Liver (tissue), 9 donors: ENCODE measurements around the gene MAN2C1. TPM values are rescaled to one million over a fixed set of nuclear protein-coding genes. Genes with fewer than 3 reads are reported as not detected.
"Not testable (repeated sequence)": the region's sequence is repeated elsewhere in the genome, so short reads cannot be mapped to it uniquely, and the experiment has no call there.

Experiments
- DNase-seq: peaks from one replicate; pipeline ENCODE4 v3.0.0-alpha.2; 2017; ENCODE audit warnings: low spot score
- H3K27ac ChIP-seq, 2 donors: one replicate each; pipeline ENCODE4 v1.7.0; 2013; ENCODE audit warnings: inconsistent platforms in 2 of 2, low read length in 2 of 2, control low read depth in 1 of 2, low read depth in 1 of 2, mild to moderate bottlenecking in 1 of 2
- H3K27me3 ChIP-seq, 4 donors: one replicate each; pipeline versions ENCODE4 v1.6.1 to v1.7.0; 2013; ENCODE audit warnings: low read length in 3 of 4, inconsistent platforms in 1 of 4, mild to moderate bottlenecking in 1 of 4, moderate library complexity in 1 of 4; ENCODE audit not compliant: control insufficient read depth in 4 of 4, insufficient read depth in 4 of 4
- H3K36me3 ChIP-seq, 4 donors: one replicate each; pipeline versions ENCODE4 v1.6.1 to v1.7.0; 2013; ENCODE audit warnings: low read length in 3 of 4, mild to moderate bottlenecking in 3 of 4, low read depth in 1 of 4, moderate library complexity in 1 of 4; ENCODE audit not compliant: control insufficient read depth in 4 of 4, insufficient read depth in 3 of 4
- H3K4me1 ChIP-seq, 4 donors: one replicate each; pipeline versions ENCODE4 v1.6.1 to v1.7.0; 2013; ENCODE audit warnings: low read length in 3 of 4, mild to moderate bottlenecking in 3 of 4, moderate library complexity in 1 of 4; ENCODE audit not compliant: control insufficient read depth in 4 of 4, insufficient read depth in 4 of 4
- H3K4me3 ChIP-seq, 3 donors: one replicate each; pipeline versions ENCODE4 v1.6.1 to v1.7.0; 2013; ENCODE audit warnings: low read length in 3 of 3, control low read depth in 1 of 3, low read depth in 1 of 3, mild to moderate bottlenecking in 1 of 3
- H3K9ac ChIP-seq, 2 donors: one replicate each; pipeline ENCODE4 v1.7.0; 2013; ENCODE audit warnings: low read length in 2 of 2, mild to moderate bottlenecking in 2 of 2, moderate library complexity in 2 of 2, control low read depth in 1 of 2, low read depth in 1 of 2
- H3K9me3 ChIP-seq, 4 donors: one replicate each; pipeline versions ENCODE4 v1.6.1 to v1.7.0; 2013; ENCODE audit warnings: low read length in 3 of 4; ENCODE audit not compliant: control insufficient read depth in 4 of 4
- EGR1 ChIP-seq, 2 donors: IDR thresholded peaks; 2 replicates each; pipeline ENCODE4 v1.6.1; 2016 to 2018; ENCODE audit warnings: antibody characterized with exemption in 2 of 2, low read depth in 2 of 2
- FOXA1 ChIP-seq: IDR thresholded peaks from 2 replicates; pipeline ENCODE4 v1.6.1; 2016; ENCODE audit warnings: antibody characterized with exemption
- FOXA2 ChIP-seq: IDR thresholded peaks from 2 replicates; pipeline ENCODE4 v1.6.1; 2016; ENCODE audit warnings: antibody characterized with exemption
- GABPA ChIP-seq, 2 donors: IDR thresholded peaks in 1 of 2; conservative IDR thresholded peaks in 1 of 2; 2 replicates each; pipeline ENCODE4 v1.6.1; 2016; ENCODE audit warnings: antibody characterized with exemption in 2 of 2, mild to moderate bottlenecking in 1 of 2, moderate library complexity in 1 of 2
- HNF4A ChIP-seq, 2 donors: conservative IDR thresholded peaks; 2 replicates each; pipeline ENCODE4 v1.6.1; 2016; ENCODE audit warnings: antibody characterized with exemption in 2 of 2, mild to moderate bottlenecking in 2 of 2
- JUND ChIP-seq, 2 donors: IDR thresholded peaks; 2 replicates each; pipeline ENCODE4 v1.6.1; 2016; ENCODE audit warnings: antibody characterized with exemption in 2 of 2
- NR2F2 ChIP-seq: IDR thresholded peaks from 2 replicates; pipeline ENCODE4 v1.6.1; 2016; ENCODE audit warnings: antibody characterized with exemption
- RAD21 ChIP-seq, 2 donors: IDR thresholded peaks; 2 replicates each; pipeline ENCODE4 v1.6.1; 2016; ENCODE audit warnings: antibody characterized with exemption in 2 of 2, mild to moderate bottlenecking in 2 of 2
- RXRA ChIP-seq, 2 donors: IDR thresholded peaks; 2 replicates each; pipeline ENCODE4 v1.6.1; 2017 to 2018; ENCODE audit warnings: antibody characterized with exemption in 2 of 2, mild to moderate bottlenecking in 1 of 2
- TAF1 ChIP-seq: conservative IDR thresholded peaks from 2 replicates; pipeline ENCODE4 v1.6.1; 2016; ENCODE audit warnings: antibody characterized with exemption, mild to moderate bottlenecking
- YY1 ChIP-seq: IDR thresholded peaks from 2 replicates; pipeline ENCODE4 v1.6.1; 2016; ENCODE audit warnings: antibody characterized with exemption, mild to moderate bottlenecking
- WGBS: extraction: QIAGEN DNeasy Blood & Tissue Kit; methylation state at CpG from one replicate; pipeline ENCODE4 v1.1.7; 2013; 5-methylcytosine and 5-hydroxymethylcytosine counted together
- polyA plus RNA-seq, 2 donors: library from polyadenylated mRNA; stranded (reverse) in 1 of 2; unstranded in 1 of 2; fragments of 200-250 nt in 1 of 2; fragments of >200 nt in 1 of 2; fragmentation: Nextera tagmentation in 1 of 2; extraction: Ambion mirVana in 1 of 2; gene quantifications; one replicate each; pipeline versions ENCODE4 v1.2.1 to v1.2.3, GENCODE V29; 2013 to 2015
- total RNA-seq, 2 donors: library from RNA; depleted of rRNA; stranded (reverse); fragments of >200 nt; gene quantifications; one replicate each; pipeline ENCODE4 v1.2.3, GENCODE V29; 2014
- TF ChIP-seq, protein P1 (sequence below): IDR thresholded peaks from 2 replicates; pipeline ENCODE4 v1.6.1; 2016; ENCODE audit warnings: antibody characterized with exemption
- TF ChIP-seq, protein P2 (sequence below): IDR thresholded peaks from 2 replicates; pipeline ENCODE4 v1.6.1; 2016; ENCODE audit warnings: antibody characterized with exemption, mild to moderate bottlenecking
- TF ChIP-seq, protein P3 (sequence below): IDR thresholded peaks from 2 replicates; pipeline ENCODE4 v1.6.1; 2016; ENCODE audit warnings: antibody characterized with exemption
- TF ChIP-seq, protein P4 (sequence below): fragments of 150-350 bp; IDR thresholded peaks from 2 replicates; pipeline ENCODE4 v1.5.1; 2017; ENCODE audit warnings: improper control_type of control experiment, low read depth, low read length; ENCODE audit not compliant: missing input control
- donor health status: healthy.
- donor health status: healthy.
- donor health status: healthy.
- donor health status: healthy.
- donor health status: healthy.

The MAN2C1 gene
- total and polyA plus RNA-seq, 4 donors = 44.3 to 143 (median 59.6) TPM

DNA sequence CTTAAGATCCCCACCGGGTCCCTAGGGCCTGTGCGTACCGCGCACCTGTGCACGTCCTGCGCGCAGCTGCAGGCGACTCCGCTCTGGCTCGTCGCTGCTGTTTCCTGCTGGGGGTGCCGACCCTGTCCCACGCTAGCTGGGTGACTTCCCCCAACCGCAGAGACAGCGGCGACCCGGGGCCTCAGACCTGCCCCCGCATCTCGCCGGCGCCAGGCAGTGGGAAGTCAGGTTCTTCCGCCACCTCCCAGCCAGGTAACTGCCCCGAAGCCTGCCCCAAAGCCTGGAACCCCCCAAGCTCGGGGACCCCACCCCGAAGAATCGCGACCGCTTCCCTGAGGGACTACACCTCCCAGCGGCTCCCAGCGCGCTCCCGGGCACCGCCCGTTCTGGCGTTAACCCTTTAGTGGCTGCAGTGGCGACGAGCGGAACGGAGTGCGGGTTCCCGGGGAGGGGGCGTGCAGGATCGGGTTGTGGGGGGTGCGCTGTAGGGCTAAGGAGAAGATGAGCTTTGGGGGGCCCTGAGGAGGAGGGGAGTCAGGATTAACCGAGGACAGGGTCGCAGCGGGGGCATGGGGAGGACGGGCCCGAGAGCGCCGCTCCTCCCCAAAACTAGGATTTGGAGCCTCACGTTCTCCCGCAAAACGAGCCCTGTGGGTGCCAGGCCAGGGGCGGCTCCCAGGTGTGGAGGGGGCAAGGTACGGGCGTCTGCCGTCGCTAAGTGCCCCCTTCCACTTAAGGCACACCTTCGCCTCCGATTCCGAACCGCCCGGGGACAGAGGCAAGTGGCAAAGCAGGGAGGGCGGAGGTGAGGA, 21.0 kb downstream of the MAN2C1 start:
- H3K27me3 ChIP-seq = no peaks in the 10 kb centered on the region
- TF ChIP-seq, protein P1, sequence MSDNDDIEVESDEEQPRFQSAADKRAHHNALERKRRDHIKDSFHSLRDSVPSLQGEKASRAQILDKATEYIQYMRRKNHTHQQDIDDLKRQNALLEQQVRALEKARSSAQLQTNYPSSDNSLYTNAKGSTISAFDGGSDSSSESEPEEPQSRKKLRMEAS = no peak
- TF ChIP-seq FOXA2 (no peak), YY1 (no peak), GABPA (IDR thresholded peaks at IDR 0.05 in 1 of 2, conservative IDR thresholded peaks at IDR 0.05 in 1 of 2) (peak in 1 of 2 donors; percentile 31), HNF4A (conservative IDR thresholded peaks at IDR 0.05) (no peak), RAD21 (IDR thresholded peaks at IDR 0.05) (no peak), EGR1 (IDR thresholded peaks at IDR 0.05; ENCODE audit: low read depth in 2 of 2) (peak in 1 of 2 donors; percentile 14), TAF1 (no peak), RXRA (IDR thresholded peaks at IDR 0.05) (peak in 1 of 2 donors; percentile 36), NR2F2 (no peak), JUND (IDR thresholded peaks at IDR 0.05) (no peak)
- TF ChIP-seq, protein P2, sequence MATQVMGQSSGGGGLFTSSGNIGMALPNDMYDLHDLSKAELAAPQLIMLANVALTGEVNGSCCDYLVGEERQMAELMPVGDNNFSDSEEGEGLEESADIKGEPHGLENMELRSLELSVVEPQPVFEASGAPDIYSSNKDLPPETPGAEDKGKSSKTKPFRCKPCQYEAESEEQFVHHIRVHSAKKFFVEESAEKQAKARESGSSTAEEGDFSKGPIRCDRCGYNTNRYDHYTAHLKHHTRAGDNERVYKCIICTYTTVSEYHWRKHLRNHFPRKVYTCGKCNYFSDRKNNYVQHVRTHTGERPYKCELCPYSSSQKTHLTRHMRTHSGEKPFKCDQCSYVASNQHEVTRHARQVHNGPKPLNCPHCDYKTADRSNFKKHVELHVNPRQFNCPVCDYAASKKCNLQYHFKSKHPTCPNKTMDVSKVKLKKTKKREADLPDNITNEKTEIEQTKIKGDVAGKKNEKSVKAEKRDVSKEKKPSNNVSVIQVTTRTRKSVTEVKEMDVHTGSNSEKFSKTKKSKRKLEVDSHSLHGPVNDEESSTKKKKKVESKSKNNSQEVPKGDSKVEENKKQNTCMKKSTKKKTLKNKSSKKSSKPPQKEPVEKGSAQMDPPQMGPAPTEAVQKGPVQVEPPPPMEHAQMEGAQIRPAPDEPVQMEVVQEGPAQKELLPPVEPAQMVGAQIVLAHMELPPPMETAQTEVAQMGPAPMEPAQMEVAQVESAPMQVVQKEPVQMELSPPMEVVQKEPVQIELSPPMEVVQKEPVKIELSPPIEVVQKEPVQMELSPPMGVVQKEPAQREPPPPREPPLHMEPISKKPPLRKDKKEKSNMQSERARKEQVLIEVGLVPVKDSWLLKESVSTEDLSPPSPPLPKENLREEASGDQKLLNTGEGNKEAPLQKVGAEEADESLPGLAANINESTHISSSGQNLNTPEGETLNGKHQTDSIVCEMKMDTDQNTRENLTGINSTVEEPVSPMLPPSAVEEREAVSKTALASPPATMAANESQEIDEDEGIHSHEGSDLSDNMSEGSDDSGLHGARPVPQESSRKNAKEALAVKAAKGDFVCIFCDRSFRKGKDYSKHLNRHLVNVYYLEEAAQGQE = no peak
- TF ChIP-seq, protein P3, sequence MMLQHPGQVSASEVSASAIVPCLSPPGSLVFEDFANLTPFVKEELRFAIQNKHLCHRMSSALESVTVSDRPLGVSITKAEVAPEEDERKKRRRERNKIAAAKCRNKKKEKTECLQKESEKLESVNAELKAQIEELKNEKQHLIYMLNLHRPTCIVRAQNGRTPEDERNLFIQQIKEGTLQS = no peak
- TF ChIP-seq, protein P4, sequence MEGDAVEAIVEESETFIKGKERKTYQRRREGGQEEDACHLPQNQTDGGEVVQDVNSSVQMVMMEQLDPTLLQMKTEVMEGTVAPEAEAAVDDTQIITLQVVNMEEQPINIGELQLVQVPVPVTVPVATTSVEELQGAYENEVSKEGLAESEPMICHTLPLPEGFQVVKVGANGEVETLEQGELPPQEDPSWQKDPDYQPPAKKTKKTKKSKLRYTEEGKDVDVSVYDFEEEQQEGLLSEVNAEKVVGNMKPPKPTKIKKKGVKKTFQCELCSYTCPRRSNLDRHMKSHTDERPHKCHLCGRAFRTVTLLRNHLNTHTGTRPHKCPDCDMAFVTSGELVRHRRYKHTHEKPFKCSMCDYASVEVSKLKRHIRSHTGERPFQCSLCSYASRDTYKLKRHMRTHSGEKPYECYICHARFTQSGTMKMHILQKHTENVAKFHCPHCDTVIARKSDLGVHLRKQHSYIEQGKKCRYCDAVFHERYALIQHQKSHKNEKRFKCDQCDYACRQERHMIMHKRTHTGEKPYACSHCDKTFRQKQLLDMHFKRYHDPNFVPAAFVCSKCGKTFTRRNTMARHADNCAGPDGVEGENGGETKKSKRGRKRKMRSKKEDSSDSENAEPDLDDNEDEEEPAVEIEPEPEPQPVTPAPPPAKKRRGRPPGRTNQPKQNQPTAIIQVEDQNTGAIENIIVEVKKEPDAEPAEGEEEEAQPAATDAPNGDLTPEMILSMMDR = no peak
- under 1% methylated on average over 65 of the region's 65 CpGs for WGBS
- H3K4me1 ChIP-seq = peaks cover 3 to 20% (median 10%) of the 10 kb centered on the region in 4 donors
- no peaks in the 10 kb centered on the region for H3K9me3 ChIP-seq
- H3K36me3 ChIP-seq = peaks cover 0 to 4% (median 0%) of the 10 kb centered on the region in 4 donors
- peak overlapping the region; percentile 85 to 95 (median 90) for H3K4me3 ChIP-seq
- peak; percentile 64 for DNase-seq
- H3K27ac ChIP-seq = peak overlapping the region; percentile 62 to 74
- peak overlapping the region; percentile 60 to 77 for H3K9ac ChIP-seq

DNA sequence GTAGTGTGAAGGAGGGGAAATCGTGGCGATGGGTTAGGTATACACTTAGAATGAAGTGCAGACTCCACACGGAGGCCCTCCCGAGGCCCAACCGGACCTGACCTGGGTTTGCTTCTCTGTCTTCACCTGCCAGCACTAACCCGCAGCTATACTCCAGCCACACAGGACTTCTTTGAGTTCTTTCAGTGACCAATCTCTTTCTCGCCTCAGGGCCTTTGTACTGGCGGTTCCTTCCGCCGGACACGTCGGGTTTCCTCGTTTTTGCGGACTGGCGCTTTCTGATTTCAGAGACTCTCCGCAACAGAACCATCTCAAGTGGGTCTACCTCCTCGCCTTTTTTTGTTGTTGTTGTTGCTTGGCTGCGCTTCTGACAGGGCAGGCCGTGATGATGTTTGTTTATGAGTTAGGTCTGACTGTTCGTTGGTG, 21.6 kb downstream of the MAN2C1 start, which contains the start of gene NEIL1:
TSS of gene NEIL1 (plus strand) at position 244 of the 426 bp plus-strand sequence. CDS start 1,867 bp downstream, outside the sequence.
- H3K4me3 ChIP-seq = peak within 1 kb of the TSS; percentile 85 to 95 (median 90)
- peak within 1 kb of the TSS; percentile 60 to 77 for H3K9ac ChIP-seq
- DNase-seq = no peak
- H3K27ac ChIP-seq = peak within 1 kb of the TSS; percentile 62 to 74
- no peaks in the 10 kb centered on the region for H3K27me3 ChIP-seq
- H3K4me1 ChIP-seq = peaks cover 3 to 20% (median 10%) of the 10 kb centered on the region in 4 donors
- WGBS = 16% methylated on average over 20 of the region's 20 CpGs
- H3K9me3 ChIP-seq = no peaks in the 10 kb centered on the region
- TF ChIP-seq FOXA1 (no peak), TAF1 (peak; percentile 75), JUND (IDR thresholded peaks at IDR 0.05) (no peak)
- H3K36me3 ChIP-seq = peaks cover 0 to 4% (median 0%) of the 10 kb centered on the region in 4 donors

DNA sequence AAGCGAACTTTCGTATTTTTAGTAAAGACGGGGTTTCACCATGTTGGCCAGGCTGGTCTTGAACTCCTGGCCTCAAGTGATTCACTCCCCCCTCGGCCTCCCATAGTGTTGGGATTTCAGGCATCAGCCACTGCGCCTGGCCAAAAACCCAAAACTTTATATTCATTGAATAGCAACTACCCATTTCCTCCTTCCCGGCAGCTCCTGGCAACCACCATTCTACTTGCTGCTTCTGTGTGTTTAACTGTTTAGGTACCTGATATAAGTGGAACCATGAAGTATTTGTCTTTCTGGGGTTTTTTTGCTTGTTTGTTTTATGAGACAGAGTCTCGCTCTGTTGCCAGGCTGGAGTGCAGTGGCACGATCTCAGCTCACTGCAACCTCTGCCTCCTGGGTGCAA, 24.5 kb downstream of the MAN2C1 start:
- DNase-seq, H3K36me3 ChIP-seq: not testable (repeated sequence)
- WGBS = 62% methylated on average over 8 of the region's 8 CpGs

More for the DNA sequence above, 24.5 kb downstream of the MAN2C1 start:
- not testable (repeated sequence) for H3K9ac ChIP-seq, H3K27ac ChIP-seq, H3K9me3 ChIP-seq, H3K4me3 ChIP-seq, H3K27me3 ChIP-seq
- H3K4me1 ChIP-seq = peaks cover 3 to 18% (median 9%) of the 10 kb centered on the region in 4 donors
